Stimulated activated CD8-positive, alpha-beta memory T cell treated with anti-CD3 and anti-CD28 coated beads, Interleukin-4, amount 100 ng/mL, for 1 hour (primary cell): Measurements from ENCODE around the gene FDX2.

Source experiments
- DNase-seq, 2 donors: peaks; one replicate each; pipeline ENCODE4 v3.0.0-alpha.2; 2020; ENCODE audit warnings: low read depth in 2 of 2, low spot score in 1 of 2

FDX2 gene

DNA sequence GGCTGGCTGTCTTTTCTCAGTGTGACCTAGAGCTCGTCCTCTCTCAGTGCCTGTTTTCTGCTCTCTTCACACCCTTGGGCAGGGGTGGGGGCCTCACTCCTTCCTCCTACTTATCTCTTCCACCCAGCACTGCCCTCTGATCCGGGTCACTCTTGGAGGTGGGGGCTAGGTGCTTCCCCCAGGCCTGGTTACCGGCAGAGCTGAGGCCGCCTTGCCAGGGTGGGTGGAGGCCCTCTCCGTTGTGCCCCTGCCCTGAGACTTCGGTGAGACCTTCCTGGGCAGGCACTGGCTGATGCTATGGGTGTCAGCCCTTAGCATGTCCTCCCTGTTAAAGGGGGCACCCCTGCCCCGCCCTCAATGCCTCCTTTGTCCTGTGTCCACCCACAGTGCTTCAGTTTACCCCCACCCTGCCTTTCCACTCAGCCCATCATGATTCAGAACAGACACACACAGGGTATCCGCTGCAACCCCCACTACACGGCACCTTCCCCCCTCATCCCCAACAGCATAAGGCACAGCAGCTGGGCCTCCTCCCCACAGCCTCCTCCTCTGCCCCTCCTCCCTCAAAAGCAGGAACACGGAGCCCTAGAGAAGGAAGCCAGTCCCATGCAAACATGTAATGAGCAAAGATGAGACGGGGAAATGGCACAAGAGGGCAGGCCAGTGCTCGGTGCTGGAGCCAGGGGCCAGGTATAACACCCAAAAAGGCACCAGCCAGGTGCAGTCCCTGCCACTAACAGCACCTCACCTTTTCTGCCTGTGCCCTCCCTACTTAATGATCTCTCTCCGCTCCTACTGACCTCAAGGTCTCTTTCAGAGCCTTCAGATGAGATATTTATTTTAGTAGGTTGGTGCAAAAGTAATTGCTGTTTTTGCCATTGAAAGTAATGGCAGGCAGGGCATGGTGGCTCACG is 16.0 kb downstream of the FDX2 start:
- DNase-seq, result no peak

DNA sequence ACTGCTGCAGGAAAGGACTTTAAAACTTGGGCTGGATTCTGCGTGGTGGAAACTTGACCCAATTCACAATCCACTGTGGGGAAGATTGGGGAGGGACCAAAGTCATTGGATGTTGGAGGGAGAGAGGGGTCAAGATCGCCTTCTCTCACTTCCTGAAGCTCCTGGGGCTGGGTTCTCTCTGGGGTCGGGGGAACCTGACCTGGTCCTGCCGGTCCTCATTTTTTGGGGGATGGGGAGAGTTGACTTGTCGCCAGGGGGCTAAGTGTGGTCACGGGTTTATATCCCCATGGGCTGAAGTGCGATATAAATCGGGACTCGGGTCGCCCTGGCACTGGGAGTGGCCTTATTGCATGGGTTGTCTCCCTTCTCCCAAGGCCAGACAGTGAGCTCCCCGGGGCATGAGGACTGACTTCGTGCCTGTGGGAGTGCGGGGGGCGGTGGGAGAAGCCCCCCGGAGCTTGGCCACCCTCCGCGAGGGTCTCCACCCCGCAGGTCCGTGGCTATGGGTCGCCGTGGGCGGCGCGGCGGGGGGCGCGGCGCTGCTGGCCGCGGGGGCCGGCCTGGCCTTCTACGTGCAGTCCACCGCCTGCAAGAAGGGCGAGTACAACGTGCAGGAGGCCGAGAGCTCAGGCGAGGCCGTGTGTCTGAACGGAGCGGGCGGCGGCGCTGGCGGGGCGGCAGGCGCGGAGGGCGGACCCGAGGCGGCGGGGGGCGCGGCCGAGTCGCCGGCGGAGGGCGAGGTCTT is 19.8 kb downstream of the FDX2 start:
- DNase-seq, result no peak

GRCh38 chr19:10295305-10295846 is 20.4 kb downstream of the FDX2 start:
- no peak for DNase-seq

GRCh38 chr19:10294368-10294697 is 21.5 kb downstream of the FDX2 start:
- DNase-seq, result no peak

DNA sequence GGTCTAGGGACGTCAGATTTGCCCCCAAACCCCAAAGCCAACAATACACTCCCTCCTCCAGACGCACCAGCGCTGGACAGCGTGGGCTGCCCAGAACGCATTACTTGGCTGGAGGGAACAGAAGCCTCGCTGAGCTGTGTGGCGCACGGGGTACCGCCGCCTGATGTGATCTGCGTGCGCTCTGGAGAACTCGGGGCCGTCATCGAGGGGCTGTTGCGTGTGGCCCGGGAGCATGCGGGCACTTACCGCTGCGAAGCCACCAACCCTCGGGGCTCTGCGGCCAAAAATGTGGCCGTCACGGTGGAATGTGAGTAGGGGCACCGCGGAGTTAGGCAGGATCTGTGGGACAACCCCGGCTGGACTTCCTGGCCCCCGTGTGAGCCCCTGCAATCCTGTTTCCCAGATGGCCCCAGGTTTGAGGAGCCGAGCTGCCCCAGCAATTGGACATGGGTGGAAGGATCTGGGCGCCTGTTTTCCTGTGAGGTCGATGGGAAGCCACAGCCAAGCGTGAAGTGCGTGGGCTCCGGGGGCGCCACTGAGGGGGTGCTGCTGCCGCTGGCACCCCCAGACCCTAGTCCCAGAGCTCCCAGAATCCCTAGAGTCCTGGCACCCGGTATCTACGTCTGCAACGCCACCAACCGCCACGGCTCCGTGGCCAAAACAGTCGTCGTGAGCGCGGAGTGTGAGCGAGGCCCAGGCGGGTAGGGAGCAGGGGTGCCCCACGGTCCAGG is 22.0 kb downstream of the FDX2 start:
- no peak for DNase-seq

DNA sequence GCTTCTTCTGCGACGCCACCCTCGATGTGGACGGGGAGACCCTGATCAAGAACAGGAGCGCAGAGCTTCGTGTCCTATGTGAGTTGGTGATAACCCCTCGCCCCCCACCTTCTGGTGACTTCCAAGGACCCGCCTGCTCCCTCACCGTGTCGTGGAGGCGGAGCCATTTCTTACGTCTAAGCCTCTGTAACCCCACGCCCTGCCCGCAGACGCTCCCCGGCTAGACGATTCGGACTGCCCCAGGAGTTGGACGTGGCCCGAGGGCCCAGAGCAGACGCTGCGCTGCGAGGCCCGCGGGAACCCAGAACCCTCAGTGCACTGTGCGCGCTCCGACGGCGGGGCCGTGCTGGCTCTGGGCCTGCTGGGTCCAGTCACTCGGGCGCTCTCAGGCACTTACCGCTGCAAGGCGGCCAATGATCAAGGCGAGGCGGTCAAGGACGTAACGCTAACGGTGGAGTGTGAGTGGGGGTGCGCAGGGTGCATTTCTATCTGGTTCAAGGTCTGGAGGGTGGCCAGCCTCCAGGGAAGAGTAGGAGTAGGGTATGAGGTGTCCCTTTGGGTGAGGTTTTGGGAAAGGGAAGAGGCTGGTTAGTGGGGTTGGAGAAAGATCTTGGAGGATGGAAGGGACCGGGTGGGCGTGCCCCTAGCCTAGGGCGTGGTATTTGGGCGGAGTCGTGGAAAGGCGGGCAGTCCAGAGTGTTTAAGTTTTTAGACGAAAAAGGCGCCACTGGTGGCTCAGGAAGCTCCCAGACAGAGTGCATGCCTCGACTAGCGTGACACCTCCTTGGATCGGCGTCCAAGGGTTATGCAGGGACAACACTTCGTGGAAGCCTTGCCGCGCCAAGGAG is 22.8 kb downstream of the FDX2 start:
- no peak for DNase-seq

GRCh38 chr19:10292206-10292788 is 23.5 kb downstream of the FDX2 start:
- DNase-seq, result no peak

GRCh38 chr19:10291554-10292205 is 24.1 kb downstream of the FDX2 start:
- no peak for DNase-seq

DNA sequence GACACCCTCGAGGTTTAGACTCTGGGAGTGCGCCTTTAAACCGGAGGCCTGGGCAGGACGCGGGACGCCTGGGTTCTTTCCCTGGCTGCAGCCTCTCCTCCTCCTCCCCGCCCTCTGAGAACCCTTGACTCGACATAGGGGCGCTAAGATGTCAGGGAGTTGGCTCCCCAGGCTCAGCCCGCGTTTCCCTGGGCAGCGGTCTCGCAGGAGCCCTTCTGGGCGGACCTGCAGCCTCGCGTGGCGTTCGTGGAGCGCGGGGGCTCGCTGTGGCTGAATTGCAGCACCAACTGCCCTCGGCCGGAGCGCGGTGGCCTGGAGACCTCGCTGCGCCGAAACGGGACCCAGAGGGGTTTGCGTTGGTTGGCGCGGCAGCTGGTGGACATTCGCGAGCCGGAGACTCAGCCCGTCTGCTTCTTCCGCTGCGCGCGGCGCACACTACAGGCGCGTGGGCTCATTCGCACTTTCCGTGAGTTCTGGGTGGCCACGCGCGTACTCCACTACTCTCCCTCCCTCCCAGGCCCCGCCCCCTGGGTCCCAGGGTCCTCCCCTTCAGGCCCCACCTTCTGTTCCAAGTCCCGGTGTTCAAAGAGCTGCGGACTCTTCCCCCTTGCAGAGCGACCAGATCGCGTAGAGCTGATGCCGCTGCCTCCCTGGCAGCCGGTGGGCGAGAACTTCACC is 24.8 kb downstream of the FDX2 start:
- no peak for DNase-seq

DNA sequence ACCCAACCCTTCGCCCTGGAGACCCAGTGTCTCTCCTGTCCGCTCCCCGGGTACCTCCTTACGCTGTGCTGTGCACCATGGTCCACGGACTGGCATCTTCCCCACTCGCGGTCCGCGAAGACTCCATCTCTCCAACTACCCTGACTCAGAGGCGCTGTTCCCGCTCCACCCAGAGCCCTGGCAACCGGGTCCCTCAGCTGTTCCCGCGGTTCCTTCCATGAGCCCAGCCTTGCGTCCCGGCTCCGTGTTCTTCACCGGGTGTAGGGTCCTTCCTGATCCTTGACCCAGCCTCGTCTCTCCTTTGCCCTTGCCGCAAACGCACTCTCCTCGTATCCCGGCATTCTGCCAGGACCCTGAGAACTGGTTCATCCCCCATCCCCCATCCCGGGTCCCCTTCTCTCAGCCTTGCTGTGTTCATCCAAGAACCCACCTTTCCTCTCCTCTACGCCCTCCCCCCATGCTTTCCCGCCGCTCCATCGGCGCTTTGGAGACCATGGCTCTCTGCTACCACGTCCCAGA is 25.4 kb downstream of the FDX2 start:
- DNase-seq, result no peak

DNA sequence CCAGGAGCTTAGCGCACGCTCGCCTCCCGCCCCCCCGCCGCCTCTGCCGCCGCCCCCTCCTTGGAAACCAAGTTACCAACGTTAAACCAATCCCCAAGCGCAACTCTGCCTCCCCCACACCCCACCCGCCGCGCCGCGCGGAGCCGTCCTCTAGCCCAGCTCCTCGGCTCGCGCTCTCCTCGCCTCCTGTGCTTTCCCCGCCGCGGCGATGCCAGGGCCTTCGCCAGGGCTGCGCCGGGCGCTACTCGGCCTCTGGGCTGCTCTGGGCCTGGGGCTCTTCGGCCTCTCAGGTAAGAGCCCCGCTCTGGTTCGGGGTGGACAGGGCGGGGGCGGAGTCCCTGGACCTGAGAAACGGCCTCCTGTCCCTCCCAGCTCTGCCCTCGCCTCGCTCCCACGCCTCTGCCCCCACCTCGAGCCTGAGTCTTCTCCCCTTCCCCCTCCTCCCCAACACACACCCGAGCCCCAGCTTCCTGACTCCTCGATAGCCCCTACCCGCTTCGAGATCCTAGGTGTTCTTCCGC is 25.9 kb downstream of the FDX2 start, which contains the start of gene ICAM5:
TSS of gene ICAM5 (plus strand) at position 117 of the 521 bp plus-strand sequence. CDS start at position 209, 92 bp downstream.
- no peak for DNase-seq

DNA sequence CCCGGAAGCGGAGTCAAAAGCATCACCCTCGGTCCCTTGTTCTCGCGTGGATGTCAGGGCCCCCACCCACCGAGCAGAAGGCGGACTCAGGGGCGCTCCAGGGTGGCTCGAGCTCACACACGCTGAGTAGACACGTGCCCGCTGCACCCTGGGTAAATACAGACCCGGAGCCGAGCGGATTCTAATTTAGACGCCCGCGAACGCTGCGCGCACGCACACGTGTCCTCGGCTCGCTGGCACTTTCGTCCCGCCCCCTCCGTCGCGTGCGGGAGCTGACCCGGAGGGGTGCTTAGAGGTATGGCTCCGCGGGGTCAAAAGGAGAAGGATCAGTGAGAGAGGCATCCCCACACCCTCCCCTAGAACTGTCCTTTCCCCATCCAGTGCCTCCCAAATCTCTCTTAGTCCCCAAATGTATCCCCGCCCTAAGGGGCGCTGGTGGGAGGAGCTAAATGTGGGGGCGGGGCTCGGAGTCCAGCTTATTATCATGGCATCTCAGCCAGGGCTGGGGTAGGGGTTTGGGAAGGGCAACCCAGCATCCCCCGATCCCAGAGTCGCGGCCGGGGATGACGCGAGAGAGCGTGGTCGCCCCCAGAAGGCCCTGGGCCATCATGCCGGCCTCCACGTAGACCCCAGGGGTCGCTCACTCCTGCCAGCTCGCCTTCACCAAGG is 26.5 kb downstream of the FDX2 start:
- no peak for DNase-seq

- DNase-seq, result no peak
Measured at GRCh38 chr19:10288662-10289166, 27.1 kb downstream of the FDX2 start.

DNA sequence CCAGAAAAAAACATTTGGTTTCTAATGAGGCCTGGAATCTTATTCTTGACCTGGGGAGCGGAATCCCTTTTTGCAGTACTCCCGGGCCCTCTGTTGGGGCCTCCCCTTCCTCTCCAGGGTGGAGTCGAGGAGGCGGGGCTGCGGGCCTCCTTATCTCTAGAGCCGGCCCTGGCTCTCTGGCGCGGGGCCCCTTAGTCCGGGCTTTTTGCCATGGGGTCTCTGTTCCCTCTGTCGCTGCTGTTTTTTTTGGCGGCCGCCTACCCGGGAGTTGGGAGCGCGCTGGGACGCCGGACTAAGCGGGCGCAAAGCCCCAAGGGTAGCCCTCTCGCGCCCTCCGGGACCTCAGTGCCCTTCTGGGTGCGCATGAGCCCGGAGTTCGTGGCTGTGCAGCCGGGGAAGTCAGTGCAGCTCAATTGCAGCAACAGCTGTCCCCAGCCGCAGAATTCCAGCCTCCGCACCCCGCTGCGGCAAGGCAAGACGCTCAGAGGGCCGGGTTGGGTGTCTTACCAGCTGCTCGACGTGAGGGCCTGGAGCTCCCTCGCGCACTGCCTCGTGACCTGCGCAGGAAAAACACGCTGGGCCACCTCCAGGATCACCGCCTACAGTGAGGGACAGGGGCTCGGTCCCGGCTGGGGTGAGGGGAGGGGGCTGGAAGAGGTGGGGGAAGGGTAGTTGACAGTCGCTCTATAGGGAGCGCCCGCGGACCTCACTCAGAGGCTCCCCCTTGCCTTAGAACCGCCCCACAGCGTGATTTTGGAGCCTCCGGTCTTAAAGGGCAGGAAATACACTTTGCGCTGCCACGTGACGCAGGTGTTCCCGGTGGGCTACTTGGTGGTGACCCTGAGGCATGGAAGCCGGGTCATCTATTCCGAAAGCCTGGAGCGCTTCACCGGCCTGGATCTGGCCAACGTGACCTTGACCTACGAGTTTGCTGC is 28.7 kb downstream of the FDX2 start, which contains the start of gene ICAM4:
TSS of gene ICAM4 (plus strand) at position 153 of the 935 bp plus-strand sequence. CDS start at position 211, 58 bp downstream.
- DNase-seq, result no peak

- DNase-seq, result no peak
Measured at GRCh38 chr19:10285393-10285792, 30.4 kb downstream of the FDX2 start.

DNA sequence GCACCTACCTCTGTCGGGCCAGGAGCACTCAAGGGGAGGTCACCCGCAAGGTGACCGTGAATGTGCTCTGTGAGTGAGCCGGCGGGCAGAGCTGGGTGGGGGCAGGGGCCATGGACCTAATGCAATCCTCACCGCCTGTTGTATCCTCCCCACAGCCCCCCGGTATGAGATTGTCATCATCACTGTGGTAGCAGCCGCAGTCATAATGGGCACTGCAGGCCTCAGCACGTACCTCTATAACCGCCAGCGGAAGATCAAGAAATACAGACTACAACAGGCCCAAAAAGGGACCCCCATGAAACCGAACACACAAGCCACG is 30.9 kb downstream of the FDX2 start:
- no peak for DNase-seq
